Activated CD4-positive, alpha-beta T cell treated with anti-CD3 and anti-CD28 coated beads, Interleukin-2, Interleukin-4, amounts not matched to agents 100 ng/mL and 50 ng/mL, durations not matched to agents 16 hours and 8 hours (primary cell): Measurements from ENCODE around the gene LPAR5.
A peak's percentile ranks its signal among the peaks of the same experiment; 100 is the strongest.

Source experiments
- DNase-seq: peaks from one replicate; pipeline ENCODE4 v3.0.0-alpha.2; 2020; ENCODE audit warnings: low spot score

Gene LPAR5

GRCh38 chr12:6638305-6638704 lies 2.5 kb upstream of the LPAR5 start:
- no peak for DNase-seq

- DNase-seq = peak; percentile 42
Observed at GRCh38 chr12:6635375-6635855, 344 bp downstream of the LPAR5 start.

GRCh38 chr12:6632026-6632983 lies 3.5 kb downstream of the LPAR5 start:
- peak; percentile 40 for DNase-seq

- no peak for DNase-seq
Observed at GRCh38 chr12:6631549-6631961, 4.2 kb downstream of the LPAR5 start.

- no peak for DNase-seq
Observed at GRCh38 chr12:6630736-6631135, 5.0 kb downstream of the LPAR5 start.

GRCh38 chr12:6627616-6628015 lies 8.1 kb downstream of the LPAR5 start:
- peak; percentile 38 for DNase-seq

- no peak for DNase-seq
Observed at GRCh38 chr12:6626654-6627283, 9.0 kb downstream of the LPAR5 start.

GRCh38 chr12:6620885-6621274 lies 14.9 kb downstream of the LPAR5 start:
- no peak for DNase-seq

- peak; percentile 42 for DNase-seq
Observed at GRCh38 chr12:6620137-6620884, 15.4 kb downstream of the LPAR5 start.

- no peak for DNase-seq
Observed at GRCh38 chr12:6618483-6619225, 17.1 kb downstream of the LPAR5 start.

GRCh38 chr12:6615802-6616201 lies 20.0 kb downstream of the LPAR5 start:
- no peak for DNase-seq

GRCh38 chr12:6614513-6615172 lies 21.1 kb downstream of the LPAR5 start:
- no peak for DNase-seq

- no peak for DNase-seq
Observed at GRCh38 chr12:6613776-6614512, 21.8 kb downstream of the LPAR5 start.

- no peak for DNase-seq
Observed at GRCh38 chr12:6613015-6613775, 22.6 kb downstream of the LPAR5 start.

GRCh38 chr12:6612652-6613014 lies 23.1 kb downstream of the LPAR5 start:
- DNase-seq = no peak

GRCh38 chr12:6612247-6612646 lies 23.5 kb downstream of the LPAR5 start:
- DNase-seq = no peak

- no peak for DNase-seq
Observed at GRCh38 chr12:6608592-6609281, 27.0 kb downstream of the LPAR5 start.

GRCh38 chr12:6607751-6608591 lies 27.8 kb downstream of the LPAR5 start:
- DNase-seq = peak; percentile 65
